ENCODE data around the gene SALL1. TPM values are rescaled to one million over a fixed set of nuclear protein-coding genes. Genes with fewer than 3 reads are reported as not detected.

The SALL1 gene
- total and polyA plus RNA-seq, 2 of the 4 experiments (the other 2 are of a cell fraction), result 0.90 to 5.2 TPM

DNA sequence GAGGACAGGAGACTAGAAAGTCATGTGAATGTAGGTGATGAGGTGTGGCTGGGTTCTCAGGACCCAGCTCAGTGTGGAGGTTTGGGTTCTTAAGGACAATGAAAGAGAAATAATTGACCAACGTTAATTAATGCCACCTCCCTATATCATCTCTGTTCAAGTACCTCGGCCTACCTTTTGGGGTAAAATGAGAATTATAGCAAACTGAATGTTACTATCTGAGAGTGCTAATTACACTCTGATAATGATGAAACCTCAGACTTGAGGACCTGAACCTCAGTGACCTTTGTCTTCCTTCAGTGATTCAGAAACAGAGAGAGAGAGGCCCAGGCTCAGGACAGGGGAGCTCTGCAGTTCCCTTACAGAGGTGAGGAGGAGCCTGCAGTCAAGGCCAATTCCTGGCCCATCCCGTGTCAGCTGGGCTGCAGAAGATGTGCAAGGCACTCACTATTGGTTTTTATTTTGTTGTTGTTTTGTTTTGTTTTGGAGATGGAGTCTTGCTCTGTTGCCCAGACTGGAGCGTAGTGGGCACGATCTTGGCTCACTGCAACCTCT lies 57.3 kb downstream of the SALL1 start:
- Histone ChIP-seq H2AFZ (replicated peaks; ENCODE audit: low read length, poor library complexity) (no peak overlapping the region), H3K4ac (ENCODE audit: low read depth, low read length) (no peak overlapping the region), H2BK20ac (ENCODE audit: low read depth, low read length) (no peak overlapping the region), H3K9me3 (ENCODE audit: control insufficient read depth, insufficient read depth, low read length) (no peaks in the 10 kb centered on the region; the same call in 1 of the 2 replicates), H3K27me3 (ENCODE audit: control insufficient read depth, insufficient read depth, low read length) (peaks cover 12% of the 10 kb centered on the region), H4K91ac (ENCODE audit: insufficient read depth, low read depth, low read length) (no peak overlapping the region), H3K4me1 (ENCODE audit: control insufficient read depth, insufficient read depth, low read length) (no peaks in the 10 kb centered on the region), H3K18ac (ENCODE audit: low read depth, low read length) (no peak overlapping the region), H3K14ac (replicated peaks; ENCODE audit: low read depth, low read length) (no peak overlapping the region), H2AK5ac (ENCODE audit: low read depth, low read length) (no peak overlapping the region), H4K5ac (ENCODE audit: low read depth, low read length) (no peak overlapping the region), H4K20me1 (ENCODE audit: insufficient read depth, low read length) (no peaks in the 10 kb centered on the region), H3K56ac (ENCODE audit: extremely low read depth, insufficient read depth, low read length) (no peak overlapping the region), H3K4me2 (ENCODE audit: low read depth, low read length) (no peak overlapping the region), H2AK9ac (replicated peaks; ENCODE audit: low read depth, low read length, poor library complexity) (no peak overlapping the region), H4K8ac (ENCODE audit: low read depth in 2 of 2, low read length in 2 of 2) (no peak overlapping the region), H3K4me3 (ENCODE audit: insufficient read depth, low read depth, low read length) (no peak overlapping the region), H3K36me3 (ENCODE audit: control insufficient read depth, insufficient read depth, low read length) (no peaks in the 10 kb centered on the region), H3K79me1 (ENCODE audit: low read depth in 1 of 2, low read length in 2 of 2) (no peaks in the 10 kb centered on the region), H2BK5ac (ENCODE audit: low read depth, low read length, poor library complexity, severe bottlenecking) (no peak overlapping the region), H2BK120ac (ENCODE audit: low read depth, low read length) (no peak overlapping the region), H3K9me1 (ENCODE audit: insufficient read depth, low read length) (no peaks in the 10 kb centered on the region), H3K23ac (ENCODE audit: low read depth, low read length) (no peak overlapping the region), H2BK15ac (ENCODE audit: low read depth, low read length) (no peak overlapping the region), H3K27ac (ENCODE audit: insufficient read depth, low read length) (no peak overlapping the region), H3K9ac (ENCODE audit: low read depth, low read length) (no peak overlapping the region)
- no TSS peak for BruUV-seq (replicated peaks)
- intact Hi-C loops (cut with micrococcal nuclease) (no loop called here), in situ Hi-C loops (cut with MboI; ENCODE audit: low sequenced_read_pairs) (no loop called here), dilution Hi-C loops (cut with HindIII; ENCODE audit: low sequenced_read_pairs, unreplicated experiment) (no loop called here)
- no peak for DNase-seq
- WGBS, 2 experiments (ENCODE audit: extremely low coverage in 2 of 2, insufficient read length in 1 of 2), result no CpG with 5 or more reads among the region's 5 CpGs
- ATAC-seq (ENCODE audit: low read depth), result no peak
- POLR2A ChIA-PET (ENCODE audit: unreplicated experiment), result no interaction called here
- CTCF ChIA-PET, result no interaction called here
- no peak for TF ChIP-seq CEBPB (IDR thresholded peaks at IDR 0.05; ENCODE audit: low read depth, low read length)
- no peak for TF ChIP-seq FOS (IDR thresholded peaks at IDR 0.05; ENCODE audit: low read depth, low read length)
- TF ChIP-seq CHD1 (IDR thresholded peaks at IDR 0.05; ENCODE audit: low read depth, low read length), result no peak
- TF ChIP-seq, protein P1, sequence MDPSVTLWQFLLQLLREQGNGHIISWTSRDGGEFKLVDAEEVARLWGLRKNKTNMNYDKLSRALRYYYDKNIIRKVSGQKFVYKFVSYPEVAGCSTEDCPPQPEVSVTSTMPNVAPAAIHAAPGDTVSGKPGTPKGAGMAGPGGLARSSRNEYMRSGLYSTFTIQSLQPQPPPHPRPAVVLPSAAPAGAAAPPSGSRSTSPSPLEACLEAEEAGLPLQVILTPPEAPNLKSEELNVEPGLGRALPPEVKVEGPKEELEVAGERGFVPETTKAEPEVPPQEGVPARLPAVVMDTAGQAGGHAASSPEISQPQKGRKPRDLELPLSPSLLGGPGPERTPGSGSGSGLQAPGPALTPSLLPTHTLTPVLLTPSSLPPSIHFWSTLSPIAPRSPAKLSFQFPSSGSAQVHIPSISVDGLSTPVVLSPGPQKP (IDR thresholded peaks at IDR 0.05; ENCODE audit: borderline replicate concordance, low read depth, low read length), result no peak
- TF ChIP-seq MAFK (IDR thresholded peaks at IDR 0.05; ENCODE audit: low read depth, low read length), result no peak
- TF ChIP-seq NFE2L2 (IDR thresholded peaks at IDR 0.05; ENCODE audit: low read depth, low read length), result no peak
- no peak for TF ChIP-seq MAZ (IDR thresholded peaks at IDR 0.05; ENCODE audit: borderline replicate concordance, low read depth, low read length)
- TF ChIP-seq, protein P2, sequence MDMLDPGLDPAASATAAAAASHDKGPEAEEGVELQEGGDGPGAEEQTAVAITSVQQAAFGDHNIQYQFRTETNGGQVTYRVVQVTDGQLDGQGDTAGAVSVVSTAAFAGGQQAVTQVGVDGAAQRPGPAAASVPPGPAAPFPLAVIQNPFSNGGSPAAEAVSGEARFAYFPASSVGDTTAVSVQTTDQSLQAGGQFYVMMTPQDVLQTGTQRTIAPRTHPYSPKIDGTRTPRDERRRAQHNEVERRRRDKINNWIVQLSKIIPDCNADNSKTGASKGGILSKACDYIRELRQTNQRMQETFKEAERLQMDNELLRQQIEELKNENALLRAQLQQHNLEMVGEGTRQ (IDR thresholded peaks at IDR 0.05; ENCODE audit: low read depth, low read length), result no peak
- no peak for TF ChIP-seq RFX5 (IDR thresholded peaks at IDR 0.05; ENCODE audit: low read depth, low read length)
- TF ChIP-seq POLR2A (IDR thresholded peaks at IDR 0.05; ENCODE audit: low read depth, low read length), result no peak
